NB4 (cell line): ENCODE measurements around the gene RAG1.

Experiments
- MAX ChIP-seq: IDR thresholded peaks from 2 replicates; pipeline ENCODE4 v1.6.1; 2011; ENCODE audit warnings: low read depth, low read length
- POLR2A ChIP-seq: IDR thresholded peaks from 2 replicates; pipeline ENCODE4 v1.6.1; 2011; ENCODE audit warnings: mild to moderate bottlenecking; ENCODE audit not compliant: insufficient read length; ENCODE audit errors: extremely low read depth
- TF ChIP-seq, protein P1 (sequence below): IDR thresholded peaks from one replicate; pipeline ENCODE4 v1.5.1; 2012; ENCODE audit warnings: low read depth, low read length

- TF ChIP-seq, protein P1, sequence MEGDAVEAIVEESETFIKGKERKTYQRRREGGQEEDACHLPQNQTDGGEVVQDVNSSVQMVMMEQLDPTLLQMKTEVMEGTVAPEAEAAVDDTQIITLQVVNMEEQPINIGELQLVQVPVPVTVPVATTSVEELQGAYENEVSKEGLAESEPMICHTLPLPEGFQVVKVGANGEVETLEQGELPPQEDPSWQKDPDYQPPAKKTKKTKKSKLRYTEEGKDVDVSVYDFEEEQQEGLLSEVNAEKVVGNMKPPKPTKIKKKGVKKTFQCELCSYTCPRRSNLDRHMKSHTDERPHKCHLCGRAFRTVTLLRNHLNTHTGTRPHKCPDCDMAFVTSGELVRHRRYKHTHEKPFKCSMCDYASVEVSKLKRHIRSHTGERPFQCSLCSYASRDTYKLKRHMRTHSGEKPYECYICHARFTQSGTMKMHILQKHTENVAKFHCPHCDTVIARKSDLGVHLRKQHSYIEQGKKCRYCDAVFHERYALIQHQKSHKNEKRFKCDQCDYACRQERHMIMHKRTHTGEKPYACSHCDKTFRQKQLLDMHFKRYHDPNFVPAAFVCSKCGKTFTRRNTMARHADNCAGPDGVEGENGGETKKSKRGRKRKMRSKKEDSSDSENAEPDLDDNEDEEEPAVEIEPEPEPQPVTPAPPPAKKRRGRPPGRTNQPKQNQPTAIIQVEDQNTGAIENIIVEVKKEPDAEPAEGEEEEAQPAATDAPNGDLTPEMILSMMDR, result no peak
- TF ChIP-seq POLR2A (no peak), MAX (no peak)
These were observed 26.6 kb downstream of the RAG1 start, which contains the start of gene IFTAP for GRCh38 chr11:36594316-36594989.
